ENCODE data around the gene SUFU.

Gene SUFU

GRCh38 chr10:102626026-102626685 lies 122.4 kb downstream of the SUFU start:
- Histone ChIP-seq H3K9me2 (replicated peaks; ENCODE audit: insufficient read depth, low read length) (no peaks in the 10 kb centered on the region), H2AFZ (ENCODE audit: low read depth, low read length, severe bottlenecking) (no peak overlapping the region), H3K9ac (ENCODE audit: low read length) (no peak overlapping the region), H3F3A (ENCODE audit: insufficient read depth) (no peaks in the 10 kb centered on the region), H3K9me3 (ENCODE audit: insufficient read depth, low read length) (no peaks in the 10 kb centered on the region), H3K4me2 (ENCODE audit: low read depth, low read length, poor library complexity, severe bottlenecking) (no peak overlapping the region), H3K27me3 (ENCODE audit: low read length) (no peaks in the 10 kb centered on the region), H3K27ac (ENCODE audit: low read depth, low read length) (no peak overlapping the region), H3K36me3 (ENCODE audit: low read length) (no peaks in the 10 kb centered on the region), H4K20me1 (ENCODE audit: low read depth, low read length) (no peaks in the 10 kb centered on the region), H3K79me2 (ENCODE audit: insufficient read depth, low read length) (no peaks in the 10 kb centered on the region), H3K4me3 (ENCODE audit: insufficient read depth, low read length, poor library complexity, severe bottlenecking) (no peak overlapping the region)
- TF ChIP-seq EZH2phosphoT487 (conservative IDR thresholded peaks at IDR 0.05; ENCODE audit: low read length): no peak

GRCh38 chr10:102627291-102627735 lies 123.5 kb downstream of the SUFU start:
- no peak overlapping the region for H3K27ac ChIP-seq (ENCODE audit: low read depth, low read length)
- no peak overlapping the region for H3K4me2 ChIP-seq (ENCODE audit: low read depth, low read length, poor library complexity, severe bottlenecking)
- H3K36me3 ChIP-seq (ENCODE audit: low read length): no peaks in the 10 kb centered on the region
- no peak overlapping the region for H2AFZ ChIP-seq (ENCODE audit: low read depth, low read length, severe bottlenecking)
- H3K9me2 ChIP-seq (replicated peaks; ENCODE audit: insufficient read depth, low read length): no peaks in the 10 kb centered on the region
- H3K4me3 ChIP-seq (ENCODE audit: insufficient read depth, low read length, poor library complexity, severe bottlenecking): no peak overlapping the region
- no peaks in the 10 kb centered on the region for H3K27me3 ChIP-seq (ENCODE audit: low read length)
- no peaks in the 10 kb centered on the region for H3K79me2 ChIP-seq (ENCODE audit: insufficient read depth, low read length)
- H3F3A ChIP-seq (ENCODE audit: insufficient read depth): no peaks in the 10 kb centered on the region
- no peak overlapping the region for H3K9ac ChIP-seq (ENCODE audit: low read length)
- H4K20me1 ChIP-seq (ENCODE audit: low read depth, low read length): no peaks in the 10 kb centered on the region
- no peaks in the 10 kb centered on the region for H3K9me3 ChIP-seq (ENCODE audit: insufficient read depth, low read length)
- no peak for TF ChIP-seq CTCF (IDR thresholded peaks at IDR 0.05; ENCODE audit: insufficient read depth, low read length, poor library complexity, severe bottlenecking)
- no peak for TF ChIP-seq EZH2phosphoT487 (conservative IDR thresholded peaks at IDR 0.05; ENCODE audit: low read length)

GRCh38 chr10:102627736-102628293 lies 124.0 kb downstream of the SUFU start:
- no peaks in the 10 kb centered on the region for H3K9me2 ChIP-seq (replicated peaks; ENCODE audit: insufficient read depth, low read length)
- H3K36me3 ChIP-seq (ENCODE audit: low read length): no peaks in the 10 kb centered on the region
- no peak overlapping the region for H3K9ac ChIP-seq (ENCODE audit: low read length)
- no peaks in the 10 kb centered on the region for H3K9me3 ChIP-seq (ENCODE audit: insufficient read depth, low read length)
- no peaks in the 10 kb centered on the region for H3K27me3 ChIP-seq (ENCODE audit: low read length)
- H3F3A ChIP-seq (ENCODE audit: insufficient read depth): no peaks in the 10 kb centered on the region
- no peak overlapping the region for H3K4me2 ChIP-seq (ENCODE audit: low read depth, low read length, poor library complexity, severe bottlenecking)
- no peaks in the 10 kb centered on the region for H3K79me2 ChIP-seq (ENCODE audit: insufficient read depth, low read length)
- no peaks in the 10 kb centered on the region for H4K20me1 ChIP-seq (ENCODE audit: low read depth, low read length)
- no peak overlapping the region for H3K4me3 ChIP-seq (ENCODE audit: insufficient read depth, low read length, poor library complexity, severe bottlenecking)
- TF ChIP-seq EZH2phosphoT487 (conservative IDR thresholded peaks at IDR 0.05; ENCODE audit: low read length) (no peak), CTCF (IDR thresholded peaks at IDR 0.05; ENCODE audit: insufficient read depth, low read length, poor library complexity, severe bottlenecking) (no peak)
- H3K27ac ChIP-seq (ENCODE audit: low read depth, low read length): no peak overlapping the region
- no peak overlapping the region for H2AFZ ChIP-seq (ENCODE audit: low read depth, low read length, severe bottlenecking)

DNA sequence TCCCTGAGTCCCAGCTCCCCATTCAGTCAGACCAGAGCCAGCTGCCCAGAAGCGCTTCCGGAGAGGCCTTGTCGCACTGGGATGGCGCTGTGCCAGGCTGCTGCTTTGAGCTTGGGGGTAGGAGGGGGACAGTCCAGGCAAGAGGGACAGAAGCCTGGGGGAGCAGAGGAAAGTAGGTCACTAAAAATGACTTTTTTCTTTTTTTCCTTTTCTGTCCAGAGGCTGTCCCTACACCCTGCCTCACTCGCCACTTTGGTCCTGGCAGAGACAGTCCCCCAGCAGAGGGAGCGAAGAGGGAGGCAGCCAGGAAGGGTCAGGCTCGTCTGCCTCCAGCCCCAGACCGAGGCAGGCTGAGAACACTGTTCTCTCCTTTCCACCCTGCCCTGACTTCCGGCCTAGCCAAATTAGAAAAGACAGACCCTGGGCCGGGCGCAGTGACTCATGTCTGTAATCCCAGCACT lies 124.7 kb downstream of the SUFU start:
- H3F3A ChIP-seq (ENCODE audit: insufficient read depth): no peaks in the 10 kb centered on the region
- no peaks in the 10 kb centered on the region for H3K79me2 ChIP-seq (ENCODE audit: insufficient read depth, low read length)
- H3K9me2 ChIP-seq (replicated peaks; ENCODE audit: insufficient read depth, low read length): no peaks in the 10 kb centered on the region
- no peaks in the 10 kb centered on the region for H3K36me3 ChIP-seq (ENCODE audit: low read length)
- TF ChIP-seq EZH2phosphoT487 (conservative IDR thresholded peaks at IDR 0.05; ENCODE audit: low read length) (no peak), CTCF (IDR thresholded peaks at IDR 0.05; ENCODE audit: insufficient read depth, low read length, poor library complexity, severe bottlenecking) (no peak)
- no peaks in the 10 kb centered on the region for H4K20me1 ChIP-seq (ENCODE audit: low read depth, low read length)
- no peaks in the 10 kb centered on the region for H3K9me3 ChIP-seq (ENCODE audit: insufficient read depth, low read length)
- H3K9ac ChIP-seq (ENCODE audit: low read length): no peak overlapping the region
- no peak overlapping the region for H3K27ac ChIP-seq (ENCODE audit: low read depth, low read length)
- no peak overlapping the region for H3K4me3 ChIP-seq (ENCODE audit: insufficient read depth, low read length, poor library complexity, severe bottlenecking)
- H3K27me3 ChIP-seq (ENCODE audit: low read length): no peaks in the 10 kb centered on the region
- no peak overlapping the region for H2AFZ ChIP-seq (ENCODE audit: low read depth, low read length, severe bottlenecking)
- no peak overlapping the region for H3K4me2 ChIP-seq (ENCODE audit: low read depth, low read length, poor library complexity, severe bottlenecking)

All from SU-DHL-6 (cell line).